Fibroblast of lung (primary cell): ENCODE data around the gene PET100. TPM values are rescaled to one million over a fixed set of nuclear protein-coding genes. Genes with fewer than 3 reads are reported as not detected.

Experiments used
- DNase-seq, 2 donors: peaks; one replicate each; pipeline versions ENCODE4 v3.0.0 to v3.0.0-alpha.2; 2010; ENCODE audit warnings: low read depth in 2 of 2
- H2AFZ ChIP-seq: 2 replicates; pipeline ENCODE4 v1.5.1; 2012; ENCODE audit warnings: low read length, control low read depth, inconsistent platforms
- H3K27ac ChIP-seq: 2 replicates; pipeline ENCODE4 v1.5.1; 2011; ENCODE audit warnings: low read length, control low read depth; ENCODE audit not compliant: insufficient read depth
- H3K27me3 ChIP-seq: 2 replicates; pipeline ENCODE4 v1.5.1; 2011; ENCODE audit warnings: mild to moderate bottlenecking, low read length; ENCODE audit not compliant: control insufficient read depth, insufficient read depth
- H3K36me3 ChIP-seq: 2 replicates; pipeline ENCODE4 v1.5.1; 2011; ENCODE audit warnings: low read length; ENCODE audit not compliant: control insufficient read depth, insufficient read depth
- H3K4me1 ChIP-seq: 2 replicates; pipeline ENCODE4 v1.5.1; 2011; ENCODE audit warnings: low read length; ENCODE audit not compliant: control insufficient read depth, insufficient read depth; ENCODE audit errors: extremely low read depth
- H3K4me2 ChIP-seq: 2 replicates; pipeline ENCODE4 v1.5.1; 2011; ENCODE audit warnings: low read length, control low read depth; ENCODE audit not compliant: insufficient read depth; ENCODE audit errors: extremely low read depth
- H3K4me3 ChIP-seq, 4 experiments: fragments of 200-600 bp in 1 of 4; sonication (generic) in 1 of 4; replicated peaks in 1 of 4; 2 replicates each; pipeline ENCODE4 v1.5.1; 2011 to 2016; ENCODE audit warnings: low read length in 4 of 4, low read depth in 3 of 4, mild to moderate bottlenecking in 3 of 4, control low read depth in 2 of 4, inconsistent platforms in 1 of 4, mixed read lengths in 1 of 4; ENCODE audit not compliant: insufficient read depth in 1 of 4; ENCODE audit errors: control extremely low read depth in 1 of 4
- H3K79me2 ChIP-seq: 2 replicates; pipeline ENCODE4 v1.5.1; 2012; ENCODE audit warnings: mild to moderate bottlenecking, low read length, inconsistent platforms; ENCODE audit not compliant: control insufficient read depth, insufficient read depth
- H3K9ac ChIP-seq: 2 replicates; pipeline ENCODE4 v1.5.1; 2011; ENCODE audit warnings: mild to moderate bottlenecking, low read length, control low read depth; ENCODE audit not compliant: insufficient read depth
- H3K9me3 ChIP-seq: 2 replicates; pipeline ENCODE4 v1.5.1; 2012; ENCODE audit warnings: low read depth, low read length; ENCODE audit not compliant: control insufficient read depth, insufficient read depth
- H4K20me1 ChIP-seq: 2 replicates; pipeline ENCODE4 v1.5.1; 2011; ENCODE audit warnings: low read length; ENCODE audit not compliant: control insufficient read depth, insufficient read depth; ENCODE audit errors: extremely low read depth
- CTCF ChIP-seq, 2 donors: IDR thresholded peaks in 1 of 2; conservative IDR thresholded peaks in 1 of 2; 1 replicate in 1 of 2; 2 replicates in 1 of 2; pipeline ENCODE4 v1.5.1; 2011 to 2012; ENCODE audit warnings: low read length in 2 of 2, control low read depth in 1 of 2, inconsistent platforms in 1 of 2, low read depth in 1 of 2, mild to moderate bottlenecking in 1 of 2
- EZH2 ChIP-seq: IDR thresholded peaks from 2 replicates; pipeline ENCODE4 v1.5.1; 2012; ENCODE audit warnings: low read length, control low read depth, mild to moderate bottlenecking; ENCODE audit errors: missing control alignments
- polyA plus RNA-seq, 2 donors: library from polyadenylated mRNA; depleted of rRNA in 1 of 2; stranded (reverse) in 1 of 2; unstranded in 1 of 2; fragments of >200 nt; gene quantifications; 2 replicates each; pipeline ENCODE4 v1.2.1, GENCODE V29; 2011 to 2012; ENCODE audit warnings: missing spikeins in 1 of 2
- total RNA-seq: library from RNA; depleted of rRNA; stranded (reverse); fragments of >200 nt; gene quantifications from 2 replicates; pipeline ENCODE4 v1.2.1, GENCODE V29; 2014

Gene PET100
- total and polyA plus RNA-seq, 2 donors (not counting 1 experiment from before 2014, with no cell fraction given) = 15.7 to 38.8 TPM

- H3K27me3 ChIP-seq = no peaks in the 10 kb centered on the region
- H3K4me3 ChIP-seq = no peak overlapping the region
- H3K4me1 ChIP-seq = peaks cover 5% of the 10 kb centered on the region
- peaks cover 29% of the 10 kb centered on the region for H3K79me2 ChIP-seq
- H3K27ac ChIP-seq = no peak overlapping the region
- no peak overlapping the region for H2AFZ ChIP-seq
- no peaks in the 10 kb centered on the region for H3K9me3 ChIP-seq
- no peaks in the 10 kb centered on the region for H4K20me1 ChIP-seq
- H3K36me3 ChIP-seq = peaks cover 30% of the 10 kb centered on the region
- DNase-seq = no peak
- no peak overlapping the region for H3K4me2 ChIP-seq
- no peak for TF ChIP-seq EZH2
- TF ChIP-seq CTCF (conservative IDR thresholded peaks at IDR 0.05 in 1 of 2, IDR thresholded peaks at IDR 0.05 in 1 of 2; ENCODE audit: low read depth in 1 of 2, low read length in 2 of 2) = no peak
- no peak overlapping the region for H3K9ac ChIP-seq
These were observed 5.6 kb upstream of the PET100 start for GRCh38 chr19:7623725-7624603.

GRCh38 chr19:7624810-7625209 lies 4.8 kb upstream of the PET100 start:
- H3K4me3 ChIP-seq = no peak overlapping the region
- H2AFZ ChIP-seq = no peak overlapping the region
- no peaks in the 10 kb centered on the region for H3K27me3 ChIP-seq
- H3K79me2 ChIP-seq = peaks cover 34% of the 10 kb centered on the region
- H3K9ac ChIP-seq = no peak overlapping the region
- no peak for DNase-seq
- TF ChIP-seq EZH2 = no peak
- no peak for TF ChIP-seq CTCF (conservative IDR thresholded peaks at IDR 0.05 in 1 of 2, IDR thresholded peaks at IDR 0.05 in 1 of 2; ENCODE audit: low read depth in 1 of 2, low read length in 2 of 2)
- no peaks in the 10 kb centered on the region for H3K9me3 ChIP-seq
- no peak overlapping the region for H3K27ac ChIP-seq
- H3K36me3 ChIP-seq = peaks cover 28% of the 10 kb centered on the region
- H3K4me1 ChIP-seq = peaks cover 5% of the 10 kb centered on the region
- H3K4me2 ChIP-seq = no peak overlapping the region
- no peaks in the 10 kb centered on the region for H4K20me1 ChIP-seq

GRCh38 chr19:7625763-7626372 lies 3.7 kb upstream of the PET100 start:
- TF ChIP-seq CTCF (conservative IDR thresholded peaks at IDR 0.05 in 1 of 2, IDR thresholded peaks at IDR 0.05 in 1 of 2; ENCODE audit: low read depth in 1 of 2, low read length in 2 of 2) = no peak
- TF ChIP-seq EZH2 = no peak

More at GRCh38 chr19:7625763-7626372, 3.7 kb upstream of the PET100 start:
- Histone ChIP-seq H3K4me2 (no peak overlapping the region), H3K4me1 (peaks cover 9% of the 10 kb centered on the region), H3K79me2 (peaks cover 45% of the 10 kb centered on the region), H3K27me3 (no peaks in the 10 kb centered on the region), H2AFZ (no peak overlapping the region), H4K20me1 (no peaks in the 10 kb centered on the region), H3K9me3 (no peaks in the 10 kb centered on the region), H3K9ac (no peak overlapping the region), H3K4me3 (no peak overlapping the region), H3K27ac (no peak overlapping the region), H3K36me3 (peaks cover 20% of the 10 kb centered on the region)
- no peak for DNase-seq
